OCI-LY7 (cell line): Measurements from ENCODE around the gene SARS2.

ENCODE experiments used
- EZH2phosphoT487 ChIP-seq: fragments of 200-600 bp; sonication (generic); IDR thresholded peaks from 2 replicates; pipeline ENCODE4 v1.6.1; 2018; ENCODE audit warnings: low read depth, borderline replicate concordance, mild to moderate bottlenecking, mixed run types, antibody characterized with exemption, low read length, moderate library complexity, mixed read lengths
- TF ChIP-seq, protein P1 (sequence below): fragments of 200-600 bp; sonication (generic); conservative IDR thresholded peaks from 2 replicates; pipeline ENCODE4 v1.5.1; 2014; ENCODE audit warnings: mild to moderate bottlenecking, antibody characterized with exemption, low read length, moderate library complexity, mixed read lengths

DNA sequence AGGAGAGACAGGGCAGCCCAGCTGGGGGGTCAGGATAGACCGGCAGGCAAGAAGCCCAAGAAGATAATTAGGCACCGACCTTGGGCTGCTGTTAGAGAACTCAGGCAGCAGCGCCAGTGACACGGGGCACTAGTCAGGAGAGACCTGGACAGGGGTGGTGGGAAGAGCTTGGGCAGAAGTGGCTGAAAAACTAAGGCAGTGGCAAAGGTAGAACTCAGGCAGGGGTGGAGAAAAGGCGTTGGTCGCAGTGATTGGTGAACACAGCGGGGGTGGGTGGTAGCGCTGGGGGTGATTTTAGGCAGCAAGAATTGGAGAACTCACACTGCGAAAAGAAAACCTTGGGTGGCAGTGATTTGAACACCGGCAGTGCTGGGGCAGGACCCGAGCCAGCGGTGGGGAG, 22.9 kb downstream of the SARS2 start:
- TF ChIP-seq, protein P1, sequence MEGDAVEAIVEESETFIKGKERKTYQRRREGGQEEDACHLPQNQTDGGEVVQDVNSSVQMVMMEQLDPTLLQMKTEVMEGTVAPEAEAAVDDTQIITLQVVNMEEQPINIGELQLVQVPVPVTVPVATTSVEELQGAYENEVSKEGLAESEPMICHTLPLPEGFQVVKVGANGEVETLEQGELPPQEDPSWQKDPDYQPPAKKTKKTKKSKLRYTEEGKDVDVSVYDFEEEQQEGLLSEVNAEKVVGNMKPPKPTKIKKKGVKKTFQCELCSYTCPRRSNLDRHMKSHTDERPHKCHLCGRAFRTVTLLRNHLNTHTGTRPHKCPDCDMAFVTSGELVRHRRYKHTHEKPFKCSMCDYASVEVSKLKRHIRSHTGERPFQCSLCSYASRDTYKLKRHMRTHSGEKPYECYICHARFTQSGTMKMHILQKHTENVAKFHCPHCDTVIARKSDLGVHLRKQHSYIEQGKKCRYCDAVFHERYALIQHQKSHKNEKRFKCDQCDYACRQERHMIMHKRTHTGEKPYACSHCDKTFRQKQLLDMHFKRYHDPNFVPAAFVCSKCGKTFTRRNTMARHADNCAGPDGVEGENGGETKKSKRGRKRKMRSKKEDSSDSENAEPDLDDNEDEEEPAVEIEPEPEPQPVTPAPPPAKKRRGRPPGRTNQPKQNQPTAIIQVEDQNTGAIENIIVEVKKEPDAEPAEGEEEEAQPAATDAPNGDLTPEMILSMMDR, result no peak
- no peak for TF ChIP-seq EZH2phosphoT487
